Measurements from ENCODE around the gene FUBP3.
"Not testable (repeated sequence)": the region's sequence is repeated elsewhere in the genome, so short reads cannot be mapped to it uniquely, and the experiment has no call there.

The FUBP3 gene

DNA sequence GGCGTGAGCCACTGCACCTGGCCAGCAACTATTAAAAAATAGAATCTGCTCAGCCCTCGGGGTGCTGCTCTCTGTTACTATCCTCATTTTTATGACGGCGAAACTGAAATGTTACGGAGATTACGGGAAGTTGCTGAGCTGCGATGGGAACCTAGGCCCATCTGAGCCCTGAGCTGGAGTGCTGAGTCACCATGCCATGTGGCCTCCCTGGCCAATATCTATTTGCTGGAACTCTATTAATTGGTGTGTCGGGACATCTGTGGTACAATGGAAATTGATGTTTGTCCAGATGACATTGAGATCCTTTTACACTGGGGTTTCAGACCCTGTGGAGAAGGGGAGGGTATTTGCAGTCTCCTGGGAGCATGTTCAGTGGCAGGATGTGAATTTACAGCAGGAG lies 93.1 kb downstream of the FUBP3 start:
- TF ChIP-seq POLR2A (IDR thresholded peaks at IDR 0.05; ENCODE audit: low read depth, low read length): no peak
- FAIRE-seq (no peak), DNase-seq (ENCODE audit: insufficient read length, low spot score) (no peak)

DNA sequence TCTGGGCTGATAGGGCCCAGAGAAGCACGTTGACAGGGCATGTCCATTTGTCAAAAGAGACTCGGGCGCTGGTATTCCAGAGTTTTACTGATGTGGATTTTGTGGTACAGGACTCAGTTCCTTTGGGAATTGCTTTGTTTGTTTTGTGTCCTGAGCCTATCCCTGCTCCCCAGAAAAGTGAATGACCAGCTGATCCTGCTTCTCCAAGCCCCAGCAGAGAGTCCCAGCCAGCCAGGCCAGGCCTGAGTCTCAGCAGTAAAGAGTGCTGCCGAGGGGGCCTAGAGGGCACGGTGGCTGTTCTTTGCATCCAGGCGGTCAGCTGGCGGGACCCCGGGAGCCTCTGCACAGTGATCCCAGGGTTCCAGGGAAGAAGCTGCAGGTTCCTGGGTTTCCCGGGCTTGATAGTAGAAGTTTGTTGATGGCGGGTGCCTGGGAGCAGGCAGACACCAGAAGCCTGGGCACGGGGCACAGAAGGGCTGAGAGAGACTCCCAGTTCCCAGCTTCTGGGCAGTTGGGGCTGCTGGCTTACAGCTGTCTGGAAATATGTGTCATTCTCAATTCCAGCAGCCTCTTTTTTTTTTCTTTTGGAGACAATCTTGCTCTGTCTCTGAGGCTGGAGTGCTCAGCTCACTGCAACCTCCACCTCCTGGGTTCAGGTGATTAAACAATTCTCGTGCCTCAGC lies 93.7 kb downstream of the FUBP3 start:
- FAIRE-seq (no peak), DNase-seq (ENCODE audit: insufficient read length, low spot score) (no peak)
- TF ChIP-seq POLR2A (IDR thresholded peaks at IDR 0.05; ENCODE audit: low read depth, low read length): no peak

DNA sequence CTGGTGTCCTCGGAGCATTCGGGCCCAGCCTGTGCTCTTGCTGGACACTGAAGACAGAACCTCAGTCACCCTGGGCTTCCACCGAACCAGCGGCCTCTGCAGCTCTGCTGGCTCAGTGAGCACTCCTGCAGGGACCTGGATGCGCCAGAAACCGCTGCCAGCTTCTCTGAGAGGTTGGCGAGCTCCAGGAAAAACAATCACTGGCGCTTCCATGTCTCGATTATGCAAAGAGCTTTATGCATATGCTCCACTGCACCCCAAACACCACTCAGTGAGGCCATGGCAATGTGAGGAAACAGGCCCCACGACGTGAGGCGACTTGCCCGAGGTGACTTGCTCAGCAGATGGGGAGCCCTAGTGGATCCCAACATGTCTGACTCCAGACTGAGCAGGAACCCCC lies 96.0 kb downstream of the FUBP3 start:
- TF ChIP-seq POLR2A (IDR thresholded peaks at IDR 0.05; ENCODE audit: low read depth, low read length): no peak
- no peak for DNase-seq (ENCODE audit: insufficient read length, low spot score)
- no peak for FAIRE-seq

DNA sequence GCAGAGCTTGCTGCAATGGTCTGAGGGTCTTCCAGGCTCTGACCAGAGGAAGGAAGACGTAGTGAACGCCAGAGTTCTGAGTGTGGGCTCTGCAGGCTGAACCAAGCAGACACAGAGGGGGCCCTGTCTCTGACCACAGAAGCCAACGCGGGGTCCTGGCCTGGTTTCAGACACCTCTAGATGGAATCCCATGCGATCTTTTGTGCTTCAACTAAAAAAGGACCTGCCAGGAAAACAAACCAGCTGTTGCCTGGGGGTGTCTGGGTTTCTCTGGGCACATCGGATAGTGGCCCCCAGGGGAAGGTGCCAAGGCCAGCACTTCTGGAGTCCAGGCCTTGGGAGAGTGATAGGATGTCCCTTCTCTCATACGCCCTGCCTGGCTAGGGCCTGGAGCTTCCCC lies 97.9 kb downstream of the FUBP3 start:
- TF ChIP-seq POLR2A (IDR thresholded peaks at IDR 0.05; ENCODE audit: low read depth, low read length): no peak
- DNase-seq (ENCODE audit: insufficient read length, low spot score) (no peak), FAIRE-seq (no peak)

DNA sequence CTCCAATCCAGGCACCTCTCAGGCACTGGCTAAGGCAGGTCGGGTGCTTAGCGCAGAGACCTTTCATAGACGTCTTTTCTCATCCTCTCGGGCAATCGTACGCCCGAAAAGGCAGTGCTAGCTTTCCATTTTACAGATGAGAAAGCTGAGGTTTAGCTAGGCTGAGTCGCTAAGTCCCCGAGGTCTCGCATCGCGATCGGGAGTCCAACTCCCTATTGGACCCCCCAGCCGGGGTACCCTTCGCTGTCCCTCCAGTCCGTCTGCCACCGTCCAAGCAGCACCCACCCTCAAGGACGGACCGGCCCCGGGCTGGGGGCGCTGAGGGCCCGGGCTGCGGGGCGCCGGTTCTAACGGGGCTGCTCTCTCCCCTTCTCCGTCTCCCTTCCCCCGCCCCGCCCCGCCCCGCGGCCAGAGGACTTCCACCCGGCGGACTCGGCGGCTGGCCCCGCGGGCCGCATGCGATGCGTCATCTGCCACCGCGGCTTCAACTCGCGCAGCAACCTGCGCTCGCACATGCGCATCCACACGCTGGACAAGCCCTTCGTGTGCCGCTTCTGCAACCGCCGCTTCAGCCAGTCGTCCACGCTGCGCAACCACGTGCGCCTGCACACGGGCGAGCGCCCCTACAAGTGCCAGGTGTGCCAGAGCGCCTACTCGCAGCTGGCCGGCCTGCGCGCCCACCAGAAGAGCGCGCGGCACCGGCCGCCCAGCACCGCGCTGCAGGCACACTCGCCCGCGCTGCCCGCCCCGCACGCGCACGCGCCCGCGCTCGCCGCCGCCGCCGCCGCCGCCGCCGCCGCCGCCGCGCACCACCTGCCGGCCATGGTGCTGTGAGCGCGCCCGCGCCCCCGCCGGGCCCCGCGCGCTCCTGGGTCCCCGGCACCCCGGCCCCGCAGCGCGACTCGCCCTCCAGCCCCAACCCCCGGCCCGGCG lies 101.7 kb downstream of the FUBP3 start:
- FAIRE-seq (no peak), DNase-seq (ENCODE audit: insufficient read length, low spot score) (peak; percentile 61)
- TF ChIP-seq POLR2A (IDR thresholded peaks at IDR 0.05; ENCODE audit: low read depth, low read length): no peak

DNA sequence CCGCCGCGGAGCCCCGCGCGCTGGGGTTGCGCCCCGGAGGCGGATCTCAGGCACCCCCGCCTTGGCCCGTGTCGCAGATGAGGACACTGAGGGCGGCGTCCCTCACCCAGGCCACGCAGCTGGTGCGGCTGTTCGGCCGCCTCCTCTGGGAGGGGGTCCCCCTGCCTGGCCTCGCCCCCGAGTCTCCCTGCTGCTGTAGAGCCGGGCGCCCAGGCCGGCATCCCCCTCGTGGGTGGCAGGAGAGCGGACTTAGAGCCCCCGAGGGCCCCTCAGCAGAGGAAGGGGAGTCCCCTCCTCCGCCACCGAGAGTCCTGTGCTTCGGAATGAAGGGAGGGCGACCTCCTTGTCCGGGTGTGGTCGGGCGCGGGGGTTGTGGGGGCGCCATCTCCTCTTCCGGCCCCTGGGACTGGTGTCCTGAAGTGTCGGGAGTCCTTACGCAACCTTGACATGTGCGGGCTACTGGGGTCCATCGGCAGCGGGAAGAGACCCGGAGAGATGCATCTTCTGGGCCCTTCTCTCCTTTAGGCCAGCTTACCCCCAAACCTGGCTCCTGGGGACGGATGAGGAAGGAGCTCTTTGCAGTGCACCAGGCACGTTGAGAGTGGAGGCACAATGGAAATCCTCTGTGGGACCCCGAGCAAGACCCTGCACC lies 102.5 kb downstream of the FUBP3 start:
- no peak for FAIRE-seq

DNA sequence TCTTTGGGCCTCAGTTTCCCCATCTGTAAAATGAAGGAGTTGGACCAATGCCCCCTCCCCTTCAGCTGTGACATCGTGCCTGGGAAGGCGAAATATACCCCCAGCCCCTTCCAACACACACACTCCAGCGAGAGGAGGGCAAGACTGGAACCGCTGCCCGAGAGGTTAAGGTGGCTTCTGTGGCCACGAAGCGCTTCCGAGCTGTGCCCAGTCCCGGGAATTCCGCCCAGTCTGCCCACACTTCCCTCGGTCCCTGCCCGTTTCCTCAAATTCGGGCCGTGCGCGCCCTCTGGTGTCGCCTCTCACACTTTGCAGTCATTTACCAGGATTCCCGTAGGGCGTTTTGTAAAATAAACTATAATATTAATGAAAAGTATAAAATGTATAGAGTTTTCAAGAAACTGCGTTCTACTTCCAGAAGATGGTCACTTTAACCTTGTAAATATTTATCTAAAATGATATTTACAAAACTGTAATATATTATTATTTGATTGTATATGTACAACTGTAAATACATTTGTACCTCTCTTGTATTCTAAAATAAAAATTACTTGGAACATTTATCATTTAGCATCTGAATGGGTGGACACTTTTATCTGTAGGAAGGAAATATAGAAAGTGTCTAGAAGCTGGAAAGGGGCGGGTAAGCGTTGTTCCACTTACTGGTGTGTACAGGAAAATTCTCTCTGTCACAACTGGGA lies 103.2 kb downstream of the FUBP3 start:
- FAIRE-seq: no peak
- TF ChIP-seq POLR2A (IDR thresholded peaks at IDR 0.05; ENCODE audit: low read depth, low read length): no peak
- DNase-seq (ENCODE audit: insufficient read length, low spot score): peak; percentile 52

More for the DNA sequence above, 102.5 kb downstream of the FUBP3 start:
- peak; percentile 12 for DNase-seq (ENCODE audit: insufficient read length, low spot score)
- no peak for TF ChIP-seq POLR2A (IDR thresholded peaks at IDR 0.05; ENCODE audit: low read depth, low read length)

DNA sequence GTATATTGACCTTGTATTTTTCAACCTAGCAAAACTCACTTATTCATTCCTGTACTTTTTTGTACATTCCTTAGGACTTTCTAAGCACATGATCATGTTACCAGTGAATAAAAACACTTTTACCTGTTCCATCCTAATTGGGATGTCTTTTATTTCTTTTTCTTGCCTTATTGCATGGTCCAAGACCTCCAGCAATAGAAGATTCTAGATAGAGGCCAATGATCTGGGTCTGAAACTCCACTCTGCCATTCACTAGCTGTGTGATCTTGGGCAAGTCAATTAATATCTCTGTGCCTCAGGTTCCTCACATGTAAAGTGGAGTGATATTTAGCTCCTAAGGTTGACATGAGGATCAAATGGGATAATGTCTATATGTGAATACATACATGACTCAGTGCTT lies 105.7 kb downstream of the FUBP3 start:
- DNase-seq (ENCODE audit: insufficient read length, low spot score) (no peak), FAIRE-seq (no peak)
- no peak for TF ChIP-seq POLR2A (IDR thresholded peaks at IDR 0.05; ENCODE audit: low read depth, low read length)

DNA sequence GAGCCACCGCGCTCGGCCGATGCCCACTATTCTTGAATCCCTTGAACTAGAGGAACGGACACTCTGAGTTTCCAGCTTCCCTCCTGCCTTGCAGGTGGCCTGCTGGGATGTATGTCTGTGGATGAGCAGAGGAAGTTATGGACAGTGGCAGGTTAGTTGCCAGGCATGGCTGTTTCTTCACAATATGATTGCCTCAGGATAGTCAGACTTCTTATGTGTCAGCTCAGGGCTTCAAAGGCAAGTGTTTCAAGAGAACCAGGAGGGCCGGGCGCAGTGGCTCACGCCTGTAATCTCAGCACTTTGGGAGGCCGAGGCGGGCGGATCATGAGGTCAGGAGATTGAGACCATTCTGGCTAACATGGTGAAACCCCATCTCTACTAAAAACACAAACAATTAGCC lies 106.6 kb downstream of the FUBP3 start:
- not testable (repeated sequence) for FAIRE-seq; DNase-seq (ENCODE audit: insufficient read length, low spot score)

DNA sequence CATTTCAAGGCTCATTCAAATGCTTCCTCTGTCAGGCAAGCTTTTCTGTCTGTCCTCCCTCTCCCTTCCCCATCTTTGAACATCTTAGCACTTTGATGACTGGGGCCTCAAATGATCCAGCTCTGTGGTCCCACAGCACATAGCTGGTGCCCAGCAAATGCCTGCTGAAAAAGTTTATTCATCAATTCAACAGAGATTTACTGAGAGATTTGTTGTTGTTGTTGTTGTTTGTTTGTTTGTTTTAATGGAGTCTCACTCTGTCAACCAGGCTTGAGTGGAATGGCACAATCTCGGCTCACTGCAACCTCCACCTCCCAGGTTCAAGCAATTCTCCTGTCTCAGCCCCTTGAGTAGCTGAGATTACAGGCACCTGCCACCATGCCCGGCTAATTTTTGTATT lies 108.2 kb downstream of the FUBP3 start:
- DNase-seq (ENCODE audit: insufficient read length, low spot score): no peak
- FAIRE-seq: no peak
- no peak for TF ChIP-seq POLR2A (IDR thresholded peaks at IDR 0.05; ENCODE audit: low read depth, low read length)
